ENCODE data around the gene EPB41L5.
"Not testable (repeated sequence)": the region's sequence is repeated elsewhere in the genome, so short reads cannot be mapped to it uniquely, and the experiment has no call there.

EPB41L5 gene

GRCh38 chr2:120094795-120095194 is 81.9 kb downstream of the EPB41L5 start:
- DNase-seq (ENCODE audit: low spot score) = no peak
- no peak for FAIRE-seq

- DNase-seq (ENCODE audit: low spot score) (no peak), FAIRE-seq (no peak)
These were observed 87.8 kb downstream of the EPB41L5 start for GRCh38 chr2:120100627-120101026.

- peak; percentile 91 for FAIRE-seq
- DNase-seq (ENCODE audit: low spot score) = no peak
These were observed 91.0 kb downstream of the EPB41L5 start for GRCh38 chr2:120103723-120104467.

- DNase-seq (ENCODE audit: low spot score) (no peak), FAIRE-seq (no peak)
These were observed 91.9 kb downstream of the EPB41L5 start for GRCh38 chr2:120104772-120105171.

- no peak for DNase-seq (ENCODE audit: low spot score)
- no peak for FAIRE-seq
These were observed 92.5 kb downstream of the EPB41L5 start for GRCh38 chr2:120105360-120105759.

- DNase-seq (ENCODE audit: low spot score) (no peak), FAIRE-seq (no peak)
These were observed 95.2 kb downstream of the EPB41L5 start for GRCh38 chr2:120108049-120108448.

GRCh38 chr2:120108749-120109148 is 95.9 kb downstream of the EPB41L5 start:
- DNase-seq (ENCODE audit: low spot score) = no peak

GRCh38 chr2:120109186-120110061 is 96.5 kb downstream of the EPB41L5 start:
- DNase-seq (ENCODE audit: low spot score) (peak; percentile 38), FAIRE-seq (peak; percentile 58)

More at GRCh38 chr2:120108749-120109148, 95.9 kb downstream of the EPB41L5 start:
- no peak for FAIRE-seq

- no peak for DNase-seq (ENCODE audit: low spot score)
- FAIRE-seq = no peak
These were observed 97.1 kb downstream of the EPB41L5 start for GRCh38 chr2:120110062-120110362.

GRCh38 chr2:120110507-120110906 is 97.6 kb downstream of the EPB41L5 start:
- FAIRE-seq (no peak), DNase-seq (ENCODE audit: low spot score) (no peak)

- DNase-seq (ENCODE audit: low spot score) (no peak), FAIRE-seq (no peak)
These were observed 98.3 kb downstream of the EPB41L5 start for GRCh38 chr2:120111193-120111592.

GRCh38 chr2:120118018-120118417 is 105.1 kb downstream of the EPB41L5 start:
- no peak for FAIRE-seq
- DNase-seq (ENCODE audit: low spot score) = no peak

GRCh38 chr2:120118471-120118870 is 105.6 kb downstream of the EPB41L5 start:
- DNase-seq (ENCODE audit: low spot score) (no peak), FAIRE-seq (no peak)

GRCh38 chr2:120121337-120121736 is 108.5 kb downstream of the EPB41L5 start:
- FAIRE-seq; DNase-seq (ENCODE audit: low spot score): not testable (repeated sequence)

GRCh38 chr2:120123090-120123489 is 110.2 kb downstream of the EPB41L5 start:
- no peak for FAIRE-seq

GRCh38 chr2:120125195-120125594 is 112.3 kb downstream of the EPB41L5 start:
- FAIRE-seq (no peak), DNase-seq (ENCODE audit: low spot score) (no peak)

More at GRCh38 chr2:120123090-120123489, 110.2 kb downstream of the EPB41L5 start:
- no peak for DNase-seq (ENCODE audit: low spot score)

GRCh38 chr2:120128216-120128615 is 115.3 kb downstream of the EPB41L5 start:
- FAIRE-seq (no peak), DNase-seq (ENCODE audit: low spot score) (no peak)

- DNase-seq (ENCODE audit: low spot score) (no peak), FAIRE-seq (no peak)
These were observed 119.3 kb downstream of the EPB41L5 start for GRCh38 chr2:120132190-120132589.

- DNase-seq (ENCODE audit: low spot score) (no peak), FAIRE-seq (no peak)
These were observed 119.8 kb downstream of the EPB41L5 start for GRCh38 chr2:120132691-120133090.

- FAIRE-seq (no peak), DNase-seq (ENCODE audit: low spot score) (no peak)
These were observed 120.8 kb downstream of the EPB41L5 start for GRCh38 chr2:120133572-120134244.

- FAIRE-seq (peak; percentile 68), DNase-seq (ENCODE audit: low spot score) (peak; percentile 75)
These were observed 121.4 kb downstream of the EPB41L5 start for GRCh38 chr2:120134263-120134662.

GRCh38 chr2:120135013-120135412 is 122.1 kb downstream of the EPB41L5 start:
- FAIRE-seq; DNase-seq (ENCODE audit: low spot score): not testable (repeated sequence)

Measured in urothelium cell line (cell line).